Liver (tissue), 3 donors: ENCODE measurements around the gene DOCK10.

Experiments used
- CTCF ChIP-seq: fragments of 150-350 bp; IDR thresholded peaks from 2 replicates; pipeline ENCODE4 v1.5.1; 2017; ENCODE audit warnings: improper control_type of control experiment, low read depth, low read length; ENCODE audit not compliant: missing input control
- JUND ChIP-seq, 2 donors: IDR thresholded peaks; 2 replicates each; pipeline ENCODE4 v1.6.1; 2016; ENCODE audit warnings: antibody characterized with exemption in 2 of 2
- donor health status: healthy.
- donor health status: healthy.

- TF ChIP-seq CTCF (no peak), JUND (IDR thresholded peaks at IDR 0.05) (no peak)
Observed at GRCh38 chr2:224929512-224929911, 112.8 kb downstream of the DOCK10 start.
